ENCODE measurements around the gene NSG2.

GRCh38 chr5:174078416-174078815 is 32.9 kb downstream of the NSG2 start:
- TF ChIP-seq CTCF (IDR thresholded peaks at IDR 0.05) (no peak), POLR2AphosphoS5 (IDR thresholded peaks at IDR 0.05; ENCODE audit: insufficient read depth in 1 of 2, low read depth in 1 of 2) (no peak), POLR2A (IDR thresholded peaks at IDR 0.05) (no peak)
